HG03280 (cell line): Measurements from ENCODE around the gene MFSD2A.
"Not testable (repeated sequence)": the region's sequence is repeated elsewhere in the genome, so short reads cannot be mapped to it uniquely, and the experiment has no call there.

Experiments
- ATAC-seq: cut with Tn5 transposase; IDR thresholded peaks from one replicate; pipeline ENCODE4 v1.9.1; 2021; ENCODE audit warnings: mild to moderate bottlenecking, moderate library complexity; ENCODE audit not compliant: unreplicated experiment

MFSD2A gene

DNA sequence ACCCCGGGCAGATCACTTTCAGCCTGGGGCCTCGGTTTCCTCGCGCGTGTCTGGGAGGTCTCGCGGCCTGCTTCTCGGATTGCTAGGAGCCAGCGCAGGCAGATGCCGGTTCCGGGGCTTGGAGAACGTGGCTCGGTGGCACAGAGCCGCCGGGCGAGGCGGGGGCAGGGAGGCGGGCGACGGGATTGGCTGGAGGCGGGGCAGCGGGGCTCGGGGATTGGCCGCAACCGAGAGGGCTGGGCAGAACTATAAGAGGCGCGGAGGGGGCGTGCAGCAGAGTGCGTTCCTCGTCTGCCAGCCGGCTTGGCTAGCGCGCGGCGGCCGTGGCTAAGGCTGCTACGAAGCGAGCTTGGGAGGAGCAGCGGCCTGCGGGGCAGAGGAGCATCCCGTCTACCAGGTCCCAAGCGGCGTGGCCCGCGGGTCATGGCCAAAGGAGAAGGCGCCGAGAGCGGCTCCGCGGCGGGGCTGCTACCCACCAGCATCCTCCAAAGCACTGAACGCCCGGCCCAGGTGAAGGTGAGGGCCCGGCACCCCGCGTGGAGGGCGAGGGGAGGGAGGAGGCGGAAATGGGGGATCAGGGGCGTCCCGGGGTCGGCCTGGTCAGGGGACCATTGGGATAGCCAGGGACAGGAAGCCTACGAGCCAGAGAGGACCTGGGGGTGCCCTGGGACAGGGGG lies at the start of gene MFSD2A:
Gene MFSD2A (plus strand): TSS at position 276 of the 677 bp plus-strand sequence. CDS start 148 bp downstream, at position 424.
- peak; percentile 80 for ATAC-seq

DNA sequence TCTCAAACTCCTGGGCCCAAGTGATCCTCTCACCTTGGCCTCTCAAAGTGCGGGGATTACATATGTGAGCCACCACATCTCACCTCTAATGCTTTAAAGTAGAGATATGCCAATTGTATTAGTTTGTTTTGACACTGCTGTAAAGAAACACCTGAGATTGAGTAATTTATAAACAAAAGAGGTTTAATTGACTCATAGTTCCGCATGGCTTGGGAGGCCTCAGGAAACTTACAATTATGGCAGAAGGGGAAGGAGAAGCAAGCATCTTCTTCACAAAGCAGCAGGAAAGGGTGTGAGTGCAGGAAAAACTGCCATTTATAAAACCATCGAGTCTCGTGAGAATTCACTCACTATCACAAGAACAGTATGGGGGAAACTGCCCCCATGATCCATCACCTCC lies 49.8 kb upstream of the MFSD2A start:
- no peak for ATAC-seq

DNA sequence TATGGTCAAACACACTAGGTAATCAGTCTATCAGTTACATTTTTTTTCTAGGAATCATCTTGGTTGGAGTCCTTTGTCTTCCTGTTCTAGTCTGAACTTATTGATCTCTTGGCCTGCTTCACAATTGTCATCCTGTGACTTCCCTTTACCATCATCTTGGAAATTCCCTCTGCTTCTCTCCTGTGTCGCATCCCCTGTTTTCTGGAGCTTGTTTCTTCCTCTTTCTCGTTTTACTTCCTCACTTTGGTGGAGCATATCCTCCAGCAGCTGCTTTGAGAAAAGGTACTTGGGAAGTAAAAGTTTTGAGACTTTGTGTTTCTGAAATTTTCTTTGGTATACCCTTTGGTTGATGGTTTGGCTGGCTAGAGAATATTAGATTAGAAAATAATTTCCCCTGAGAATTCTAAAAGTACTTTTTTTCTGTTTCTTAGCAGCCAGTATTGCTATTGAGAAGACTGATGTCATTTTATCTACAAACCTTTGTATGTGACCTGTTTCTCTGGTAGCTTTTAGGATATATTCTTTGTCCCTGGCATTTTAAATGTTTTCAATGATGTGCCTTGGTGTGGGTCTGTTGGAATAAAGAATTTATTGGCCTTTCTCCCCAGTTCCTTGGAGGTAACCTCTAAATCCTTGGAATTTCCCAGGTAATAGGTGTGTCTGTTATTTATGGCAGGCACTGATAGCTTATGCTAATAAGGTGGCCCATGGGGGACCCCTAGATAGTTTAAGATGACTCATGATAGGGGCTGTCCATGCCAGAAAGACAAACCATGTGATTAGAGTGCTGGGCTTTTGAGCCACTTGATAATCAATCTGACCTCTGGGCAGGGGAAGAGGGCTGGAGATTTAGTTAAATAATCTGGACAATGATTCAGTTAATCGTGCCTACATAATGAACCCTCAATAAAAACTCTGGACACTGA lies 47.2 kb upstream of the MFSD2A start:
- ATAC-seq, result no peak

DNA sequence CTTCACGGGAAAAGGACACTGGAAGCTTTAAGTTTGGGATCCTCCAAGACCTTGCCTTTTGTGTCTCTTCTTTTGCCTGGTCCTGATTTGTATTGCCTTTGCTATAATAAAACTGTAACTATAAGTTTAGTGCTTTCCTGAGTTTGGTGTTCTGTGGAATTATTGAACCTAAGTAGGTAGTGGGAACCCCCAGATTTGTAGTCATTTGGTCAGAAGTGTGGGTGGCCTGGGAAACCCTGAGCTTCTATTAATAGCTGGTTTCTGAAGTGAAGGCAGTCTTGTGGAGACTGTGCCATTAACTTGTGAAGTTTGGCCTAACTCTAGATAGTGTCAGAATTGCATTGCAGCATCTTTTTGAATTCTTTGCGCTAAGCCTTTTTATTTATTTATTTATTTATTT lies 46.4 kb upstream of the MFSD2A start:
- ATAC-seq, result no peak

DNA sequence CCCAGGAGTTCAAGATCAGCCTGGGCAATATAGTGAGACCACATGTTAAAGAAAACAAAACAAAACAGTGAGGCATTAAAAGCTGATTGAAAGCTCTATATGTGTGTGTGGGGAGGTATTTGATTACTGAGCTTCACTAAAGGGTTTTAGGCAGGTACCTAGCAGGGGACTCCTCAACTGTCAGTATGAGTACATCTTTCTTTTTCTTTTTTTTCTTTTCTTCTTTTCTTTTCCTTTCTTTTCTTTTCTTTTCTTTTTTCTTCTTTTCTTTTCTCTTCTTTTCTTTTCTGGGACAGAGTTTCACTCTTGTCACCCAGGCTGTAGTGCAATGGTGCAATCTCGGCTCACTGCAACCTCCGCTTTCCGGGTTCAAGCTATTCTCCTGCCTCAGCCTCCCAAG lies 44.7 kb upstream of the MFSD2A start:
- no peak for ATAC-seq

DNA sequence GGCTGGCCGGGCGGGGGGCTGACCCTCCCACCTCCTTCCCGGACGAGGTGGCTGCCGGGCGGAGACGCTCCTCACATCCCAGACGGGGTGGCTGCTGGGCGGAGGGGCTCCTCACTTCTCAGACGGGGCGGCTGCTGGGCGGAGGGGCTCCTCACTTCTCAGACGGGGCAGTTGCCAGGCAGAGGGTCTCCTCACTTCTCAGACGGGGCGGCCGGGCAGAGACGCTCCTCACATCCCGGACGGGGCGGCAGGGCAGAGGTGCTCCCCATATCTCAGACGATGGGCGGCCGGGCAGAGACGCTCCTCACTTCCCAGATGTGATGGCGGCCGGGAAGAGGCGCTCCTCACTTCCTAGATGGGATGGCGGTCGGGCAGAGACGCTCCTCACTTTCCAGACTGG lies 41.8 kb upstream of the MFSD2A start:
- ATAC-seq, result not testable (repeated sequence)

DNA sequence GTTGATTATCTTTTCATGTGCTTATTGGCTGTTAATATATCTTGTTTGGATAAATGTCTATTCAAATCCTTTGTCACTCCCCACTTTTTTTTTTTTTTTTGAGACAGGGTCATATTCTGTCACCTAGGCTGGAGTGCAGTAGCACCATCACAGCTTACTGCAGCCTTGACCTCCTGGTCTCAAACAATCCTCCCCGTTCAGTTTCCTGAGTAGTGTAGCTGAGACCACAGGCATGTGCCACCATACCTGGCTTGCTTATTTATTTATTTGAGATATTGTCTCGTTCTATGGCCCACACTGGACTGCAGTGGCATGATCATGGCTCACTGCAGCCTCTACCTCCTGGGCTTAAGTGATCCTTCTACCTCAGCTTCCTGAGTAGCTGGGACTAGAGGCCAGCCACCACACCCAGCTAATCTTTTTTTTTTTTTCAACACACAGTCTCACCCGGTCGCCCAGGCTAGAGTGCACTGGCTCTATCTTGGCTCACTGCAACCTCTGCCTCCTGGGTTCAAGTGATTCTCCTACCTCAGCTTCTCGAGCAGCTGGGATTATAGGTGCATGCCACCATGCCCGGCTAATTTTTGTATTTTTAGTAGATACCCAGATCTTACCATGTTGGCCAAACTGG lies 39.3 kb upstream of the MFSD2A start:
- no peak for ATAC-seq

DNA sequence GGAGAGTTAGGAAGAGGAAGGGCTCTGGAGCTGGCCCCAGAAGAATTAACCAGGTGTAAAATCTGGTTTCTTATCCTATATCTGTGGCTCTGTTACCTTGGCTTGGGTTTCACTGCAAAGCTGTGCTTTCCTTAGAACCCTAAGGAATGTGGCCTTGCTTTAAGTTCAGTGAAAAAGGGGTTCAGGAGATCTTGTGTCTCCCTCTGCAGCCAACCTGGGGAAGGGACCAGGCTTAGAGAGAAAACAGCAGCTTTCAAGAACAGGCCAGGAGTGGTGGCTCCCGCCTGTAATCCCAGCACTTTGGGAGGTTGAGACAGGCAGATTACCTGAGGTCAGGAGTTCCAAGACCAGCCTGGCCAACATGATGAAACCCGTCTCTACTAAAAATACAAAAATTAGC lies 37.1 kb upstream of the MFSD2A start:
- ATAC-seq, result no peak

DNA sequence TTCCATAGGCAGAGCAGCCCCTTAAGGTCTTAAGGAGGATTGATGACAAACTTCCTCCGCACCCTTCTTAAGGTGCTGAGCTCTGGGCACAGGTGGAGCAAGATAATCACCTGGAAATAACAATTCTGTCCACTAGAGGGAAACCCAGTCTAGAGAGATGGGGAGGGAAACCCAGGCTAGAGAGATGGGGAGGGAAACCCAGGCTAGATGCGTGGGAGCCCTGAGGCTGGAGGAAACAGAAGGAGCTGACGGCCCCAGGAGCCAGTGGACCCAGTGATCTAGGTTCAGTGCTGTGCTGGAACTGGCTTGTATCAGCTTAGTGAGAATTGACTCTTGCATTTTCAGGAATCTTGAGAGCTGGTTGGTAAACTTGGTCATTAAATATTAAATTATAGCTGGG lies 35.4 kb upstream of the MFSD2A start:
- peak; percentile 74 for ATAC-seq

DNA sequence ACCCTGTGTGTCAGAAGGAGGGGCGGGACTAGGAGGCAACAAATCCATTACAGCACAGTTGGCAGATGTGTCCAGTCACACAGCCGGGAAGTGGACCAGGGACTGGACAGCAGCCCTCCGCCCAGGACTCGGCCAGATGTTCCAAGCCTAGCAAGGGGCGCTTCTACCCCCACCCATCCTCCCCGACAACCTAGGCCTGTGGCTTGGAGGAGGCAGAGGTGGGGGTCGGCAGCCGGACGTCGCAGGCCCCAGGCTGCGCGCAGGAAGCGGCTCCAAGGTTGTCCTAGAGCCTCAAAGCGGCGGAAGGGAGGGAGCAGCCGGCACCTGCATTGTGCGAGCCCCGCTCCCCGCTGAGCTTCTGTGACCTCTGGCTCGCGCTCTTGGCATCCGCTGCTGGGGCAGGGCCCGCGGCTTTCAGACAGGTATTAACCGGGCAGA lies 32.7 kb upstream of the MFSD2A start:
- no peak for ATAC-seq

DNA sequence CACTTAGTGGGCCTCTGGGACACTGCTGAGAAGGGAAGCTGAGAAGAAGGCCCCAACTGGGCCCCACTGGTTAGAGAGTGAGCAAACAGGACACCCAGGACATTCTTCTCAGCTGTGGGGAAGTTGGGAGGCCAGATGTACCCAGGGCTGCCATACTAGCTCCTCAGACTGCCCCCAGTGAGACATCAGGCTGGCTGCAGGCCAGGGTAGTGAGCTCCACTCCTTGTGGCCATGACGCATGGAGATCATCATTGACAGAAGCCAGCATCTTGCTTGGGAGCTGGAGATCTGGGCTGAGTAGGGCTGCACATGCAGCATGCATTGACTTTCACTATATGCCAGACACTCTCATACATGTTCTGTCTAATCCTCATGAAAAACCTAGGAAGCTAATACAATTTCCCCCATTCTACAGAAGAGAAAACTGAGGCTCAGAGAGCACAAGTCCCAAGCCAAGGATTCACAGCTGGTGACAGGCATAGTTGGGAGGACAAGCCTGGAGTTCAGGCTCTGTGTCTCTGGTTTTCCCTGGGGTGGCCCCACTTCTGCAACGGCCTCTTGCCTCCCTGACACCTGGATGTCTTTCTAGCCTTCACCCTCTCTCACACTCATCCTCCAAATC lies 29.1 kb upstream of the MFSD2A start:
- ATAC-seq, result no peak

DNA sequence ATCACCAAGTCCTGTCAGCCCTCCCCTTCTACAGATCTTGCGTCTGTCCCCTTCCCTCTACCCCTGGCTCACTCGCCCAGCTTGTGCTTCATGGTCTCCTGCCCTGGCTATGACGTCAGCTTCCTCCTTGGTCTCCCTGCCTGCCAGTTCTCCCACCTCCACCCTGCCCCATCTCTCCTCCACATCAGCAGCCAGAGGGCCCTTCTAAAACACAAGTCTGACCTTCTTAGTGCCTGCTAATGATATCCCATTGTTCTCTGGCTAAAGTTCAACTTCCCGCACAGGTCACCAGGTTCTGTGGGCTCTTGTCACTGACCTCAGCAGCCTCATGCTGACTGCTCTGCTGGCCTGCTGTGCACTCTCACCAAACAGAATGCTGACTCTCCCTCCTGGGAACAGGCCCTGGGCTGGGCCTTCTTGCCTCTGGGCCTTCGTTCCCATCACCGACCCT lies 28.6 kb upstream of the MFSD2A start:
- no peak for ATAC-seq

DNA sequence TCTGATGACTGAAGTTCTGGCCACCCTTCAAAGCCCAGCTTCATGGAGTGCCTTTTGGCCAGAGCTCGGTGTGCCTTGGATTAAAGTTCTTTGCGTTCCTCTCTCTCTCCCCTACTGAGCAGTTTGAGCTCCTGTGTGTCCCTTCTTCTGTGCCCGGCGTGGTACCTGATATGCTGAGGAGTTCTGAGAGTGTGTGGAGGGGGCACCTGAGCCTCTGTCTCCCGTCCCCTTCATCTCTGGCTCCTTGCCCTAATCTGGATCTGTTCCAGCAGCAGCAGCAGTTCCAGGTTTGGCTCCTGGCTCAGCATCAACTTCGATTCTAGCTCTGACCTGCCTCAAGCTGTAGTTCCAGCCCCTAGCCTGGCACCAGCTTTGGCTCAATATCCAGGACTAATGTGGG lies 28.1 kb upstream of the MFSD2A start:
- no peak for ATAC-seq

DNA sequence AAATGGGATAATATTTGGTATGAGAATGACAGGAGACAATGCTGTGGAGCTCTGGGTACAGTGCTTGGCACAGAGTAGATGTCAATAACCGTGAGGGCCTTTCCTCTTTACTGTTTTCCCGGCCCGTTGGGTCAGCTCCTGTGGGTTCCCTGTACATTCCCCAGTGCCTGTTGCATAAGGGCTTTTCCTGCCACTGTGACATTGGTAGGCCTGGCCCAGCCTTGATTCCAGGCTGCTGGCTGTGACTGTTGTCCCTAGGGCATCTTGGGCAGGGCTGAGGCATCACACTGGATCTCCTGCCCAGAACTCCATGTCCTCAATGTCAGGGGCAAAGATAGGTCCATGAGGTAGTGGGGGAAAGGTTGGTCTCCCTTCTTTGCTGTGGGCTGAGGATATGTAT lies 27.4 kb upstream of the MFSD2A start:
- ATAC-seq, result no peak

DNA sequence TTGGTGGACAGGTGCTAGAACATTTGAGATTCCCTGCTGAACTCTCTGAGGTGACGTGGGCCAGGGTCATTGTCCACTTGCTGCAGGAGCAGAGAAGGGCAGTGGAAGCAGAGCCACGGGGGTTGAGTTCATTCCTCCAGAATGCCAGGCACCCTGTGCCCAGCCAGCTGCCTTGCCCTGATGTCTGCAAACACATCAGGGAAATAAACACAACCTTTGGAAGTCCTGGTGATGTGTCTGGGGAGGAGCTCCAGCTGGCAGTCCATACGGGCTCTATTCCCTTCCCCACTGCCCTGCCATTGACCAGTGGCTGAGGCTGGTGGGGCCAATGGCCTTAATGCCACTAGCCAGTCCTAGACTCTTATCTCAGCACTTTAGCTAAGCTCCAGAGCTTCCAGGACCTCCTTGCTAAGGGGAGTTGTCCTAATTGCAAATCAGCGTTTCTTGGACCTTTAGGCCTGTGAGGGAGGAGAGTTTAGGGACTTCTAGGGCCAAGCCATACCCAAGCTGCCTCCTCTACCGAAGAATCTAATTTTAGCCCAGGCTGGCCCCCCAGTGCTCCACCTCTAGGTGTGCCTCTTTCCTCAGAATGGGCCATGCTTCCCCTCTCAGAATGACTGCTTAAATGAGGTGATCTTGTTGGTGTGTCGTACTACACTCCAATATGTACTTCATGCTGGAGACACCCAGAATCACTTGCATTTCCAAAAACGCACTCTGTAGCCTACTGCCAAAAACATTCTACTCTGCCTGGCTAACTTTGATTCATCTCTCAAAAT lies 25.9 kb upstream of the MFSD2A start:
- no peak for ATAC-seq

DNA sequence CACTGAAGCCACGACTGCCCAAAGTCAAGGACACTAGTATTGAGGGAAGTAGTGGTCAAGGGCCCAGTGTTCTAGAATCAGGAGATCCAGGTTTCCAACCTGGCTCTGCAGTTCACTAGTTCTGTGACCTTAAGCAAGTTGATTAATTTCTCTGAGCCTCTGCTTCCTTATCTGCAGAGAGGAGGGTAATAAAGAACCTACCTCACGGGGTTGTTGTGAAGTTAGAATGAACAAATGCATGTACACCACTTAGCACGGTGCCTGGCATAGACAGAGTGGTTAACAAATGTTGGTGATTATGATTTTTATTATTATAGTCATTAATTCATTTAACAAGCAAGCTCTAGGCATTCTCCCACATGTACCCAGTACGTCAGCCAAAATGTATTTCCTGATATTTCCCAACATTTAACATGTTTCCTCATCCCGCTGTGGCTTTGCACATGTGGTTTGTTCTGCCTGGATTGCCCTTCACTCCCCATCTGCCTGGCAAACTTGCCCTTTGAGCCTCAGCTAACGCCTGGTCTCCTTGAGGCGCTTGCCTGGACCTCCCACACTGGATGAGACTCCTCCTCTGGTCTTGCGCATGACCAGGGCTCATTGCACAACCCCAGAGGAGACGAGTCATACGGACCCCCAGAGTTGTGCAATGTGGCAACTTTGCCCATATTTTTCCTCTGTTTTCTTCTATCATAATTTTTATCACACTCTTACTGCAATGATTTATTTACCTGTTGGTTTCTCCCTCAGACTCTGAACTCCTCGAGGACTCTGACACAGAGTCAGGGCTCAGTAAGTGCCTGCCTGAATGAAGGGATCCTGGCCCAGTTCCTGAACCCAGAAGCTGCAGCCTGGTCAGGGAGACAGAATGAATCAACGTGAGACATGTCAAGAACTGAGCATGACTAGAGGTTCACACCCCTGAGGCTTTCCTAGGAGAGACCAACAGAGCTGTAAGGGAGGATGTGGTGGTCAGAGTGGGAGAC lies 20.7 kb upstream of the MFSD2A start:
- no peak for ATAC-seq

DNA sequence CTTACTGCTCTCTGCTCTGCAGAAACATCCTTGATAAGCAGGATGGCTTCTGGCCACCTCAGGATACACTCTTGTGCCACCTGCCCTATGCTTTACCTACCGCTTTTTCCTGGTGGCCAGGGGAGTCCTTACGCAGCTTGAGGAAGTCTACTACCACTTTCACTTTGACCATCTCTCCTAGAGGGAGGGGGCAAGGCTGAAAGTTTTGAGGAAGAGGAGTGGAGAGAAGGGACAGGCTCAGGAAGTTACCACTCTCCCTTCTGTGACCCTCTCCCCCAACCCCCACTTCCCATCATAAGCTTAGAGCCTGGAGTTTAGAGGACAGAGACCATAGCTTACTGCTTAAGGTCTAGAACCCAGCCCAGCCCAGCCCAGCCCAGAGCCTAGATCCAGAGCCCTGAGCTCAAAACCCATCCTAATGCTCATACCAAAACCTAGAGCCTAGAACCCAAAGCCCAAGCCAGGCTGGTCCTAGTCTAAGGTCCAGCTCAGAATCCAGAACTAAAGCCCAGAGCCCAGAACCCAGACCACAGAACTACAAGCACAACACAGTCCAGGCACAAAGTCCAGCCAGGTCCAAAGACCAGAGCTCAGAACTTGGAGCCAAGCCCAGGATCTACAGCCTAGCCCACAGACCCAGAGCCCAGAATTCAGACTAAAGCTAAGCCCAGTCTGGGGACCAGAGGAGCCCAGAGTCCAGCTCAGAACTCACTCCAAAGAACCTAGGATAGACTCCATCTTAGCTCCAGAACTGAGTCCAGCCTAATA lies 18.0 kb upstream of the MFSD2A start:
- no peak for ATAC-seq

DNA sequence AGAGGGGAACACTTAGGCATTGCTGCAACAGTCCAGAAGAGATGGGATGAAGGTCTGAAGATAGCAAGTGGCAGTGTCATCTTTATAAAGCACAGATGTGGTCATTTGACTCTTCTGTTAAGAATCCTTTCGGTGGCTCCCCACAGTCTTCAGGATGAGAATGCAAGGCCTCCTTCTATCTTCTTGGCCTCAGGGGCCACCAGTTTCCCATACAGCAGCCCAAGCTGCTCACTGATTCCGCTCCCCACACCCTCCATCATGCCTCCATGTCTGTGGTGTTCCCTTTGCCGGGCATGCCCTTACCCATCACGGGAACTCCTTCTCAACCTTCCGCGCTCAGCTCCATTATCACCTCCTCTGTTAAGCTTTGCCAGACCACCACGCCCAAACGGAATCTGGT lies 16.1 kb upstream of the MFSD2A start:
- ATAC-seq, result no peak
